T-helper 17 cell (primary cell): ENCODE data around the gene COL20A1. TPM values are rescaled to one million over a fixed set of nuclear protein-coding genes. Genes with fewer than 3 reads are reported as not detected.
"Not testable (repeated sequence)": the region's sequence is repeated elsewhere in the genome, so short reads cannot be mapped to it uniquely, and the experiment has no call there.

Experiments used
- ATAC-seq: fragments of 150-1000 bp; cut with Tn5 transposase; 2 replicates; pipeline ENCODE4 v1.10.0; 2021; ENCODE audit warnings: mild to moderate bottlenecking, moderate library complexity
- DNase-seq, 3 donors: peaks; one replicate each; pipeline versions ENCODE4 v3.0.0 to v3.0.0-alpha.2; 2020 to 2021
- H3K9me3 ChIP-seq: one replicate; pipeline ENCODE4 v1.7.0; 2013; ENCODE audit warnings: low read length, mild to moderate bottlenecking; ENCODE audit not compliant: control insufficient read depth, poor library complexity, severe bottlenecking
- H3K27ac Mint-ChIP-seq: one replicate; pipeline ENCODE4 v1.8.0; 2022; ENCODE audit warnings: mild to moderate bottlenecking, moderate library complexity, mixed read lengths
- H3K27me3 Mint-ChIP-seq: one replicate; pipeline ENCODE4 v1.8.0; 2022; ENCODE audit warnings: mixed read lengths
- H3K36me3 Mint-ChIP-seq: one replicate; pipeline ENCODE4 v1.8.0; 2022; ENCODE audit warnings: low read depth, mixed read lengths
- H3K4me1 Mint-ChIP-seq: one replicate; pipeline ENCODE4 v1.8.0; 2022; ENCODE audit warnings: mild to moderate bottlenecking, mixed read lengths
- H3K4me3 Mint-ChIP-seq: one replicate; pipeline ENCODE4 v1.8.0; 2022; ENCODE audit warnings: mild to moderate bottlenecking, moderate library complexity, mixed read lengths
- total RNA-seq, 4 donors: library from RNA in 2 of 4; stranded (reverse) in 2 of 4; gene quantifications; one replicate each; pipeline ENCODE4 v1.2.3 and lab custom pipeline; 2022 to 2026

COL20A1 gene
- total RNA-seq, 2 donors from 2014 or later: 0.10 TPM; not detected in 1

- Mint-ChIP-seq H3K27ac (no peak overlapping the region), H3K4me3 (no peak overlapping the region), H3K36me3 (no peaks in the 10 kb centered on the region), H3K27me3 (peaks cover 11% of the 10 kb centered on the region), H3K4me1 (no peaks in the 10 kb centered on the region)
- no peak for ATAC-seq
- DNase-seq: no peak
- no peaks in the 10 kb centered on the region for H3K9me3 ChIP-seq
Observed at GRCh38 chr20:63330084-63330760, 37.2 kb downstream of the COL20A1 start.

- no peak overlapping the region for H3K4me3 Mint-ChIP-seq
- no peak overlapping the region for H3K27ac Mint-ChIP-seq
- ATAC-seq: no peak
- H3K4me1 Mint-ChIP-seq: no peaks in the 10 kb centered on the region
- no peaks in the 10 kb centered on the region for H3K36me3 Mint-ChIP-seq
- peaks cover 15% of the 10 kb centered on the region for H3K27me3 Mint-ChIP-seq
- DNase-seq: no peak
- no peaks in the 10 kb centered on the region for H3K9me3 ChIP-seq
Observed at GRCh38 chr20:63330940-63331339, 38.0 kb downstream of the COL20A1 start.

GRCh38 chr20:63331741-63332400 lies 38.9 kb downstream of the COL20A1 start:
- no peak overlapping the region for H3K4me3 Mint-ChIP-seq
- no peak for DNase-seq
- no peak for ATAC-seq
- no peak overlapping the region for H3K27ac Mint-ChIP-seq
- no peaks in the 10 kb centered on the region for H3K36me3 Mint-ChIP-seq
- H3K4me1 Mint-ChIP-seq: no peaks in the 10 kb centered on the region
- H3K9me3 ChIP-seq: no peaks in the 10 kb centered on the region
- peaks cover 20% of the 10 kb centered on the region for H3K27me3 Mint-ChIP-seq

GRCh38 chr20:63332488-63333240 lies 39.7 kb downstream of the COL20A1 start:
- no peak overlapping the region for H3K27ac Mint-ChIP-seq
- H3K36me3 Mint-ChIP-seq: no peaks in the 10 kb centered on the region
- no peak for ATAC-seq
- no peak overlapping the region for H3K4me3 Mint-ChIP-seq
- H3K9me3 ChIP-seq: no peaks in the 10 kb centered on the region
- H3K4me1 Mint-ChIP-seq: no peaks in the 10 kb centered on the region
- DNase-seq: no peak
- peaks cover 26% of the 10 kb centered on the region for H3K27me3 Mint-ChIP-seq

- no peaks in the 10 kb centered on the region for H3K36me3 Mint-ChIP-seq
- H3K27me3 Mint-ChIP-seq: peaks cover 32% of the 10 kb centered on the region
- ATAC-seq (no peak), DNase-seq (no peak)
- H3K9me3 ChIP-seq: no peaks in the 10 kb centered on the region
- H3K4me3 Mint-ChIP-seq: no peak overlapping the region
- no peaks in the 10 kb centered on the region for H3K4me1 Mint-ChIP-seq
- no peak overlapping the region for H3K27ac Mint-ChIP-seq
Observed at GRCh38 chr20:63333241-63333836, 40.4 kb downstream of the COL20A1 start.

GRCh38 chr20:63334356-63334755 lies 41.4 kb downstream of the COL20A1 start:
- Mint-ChIP-seq H3K27ac (no peak overlapping the region), H3K36me3 (no peaks in the 10 kb centered on the region), H3K27me3 (peaks cover 33% of the 10 kb centered on the region), H3K4me1 (no peaks in the 10 kb centered on the region), H3K4me3 (no peak overlapping the region)
- H3K9me3 ChIP-seq: no peaks in the 10 kb centered on the region
- ATAC-seq (no peak), DNase-seq (no peak)

- H3K27ac Mint-ChIP-seq, ATAC-seq, DNase-seq, H3K9me3 ChIP-seq, H3K4me3 Mint-ChIP-seq, H3K4me1 Mint-ChIP-seq, H3K36me3 Mint-ChIP-seq: not testable (repeated sequence)
- H3K27me3 Mint-ChIP-seq: peaks cover 33% of the 10 kb centered on the region
Observed at GRCh38 chr20:63335060-63335459, 42.1 kb downstream of the COL20A1 start.

GRCh38 chr20:63335711-63336110 lies 42.7 kb downstream of the COL20A1 start:
- no peak overlapping the region for H3K27ac Mint-ChIP-seq
- H3K4me1 Mint-ChIP-seq: no peaks in the 10 kb centered on the region
- DNase-seq (no peak), ATAC-seq (no peak)
- no peaks in the 10 kb centered on the region for H3K36me3 Mint-ChIP-seq
- H3K4me3 Mint-ChIP-seq: no peak overlapping the region
- H3K27me3 Mint-ChIP-seq: peaks cover 33% of the 10 kb centered on the region
- no peaks in the 10 kb centered on the region for H3K9me3 ChIP-seq

- H3K4me1 Mint-ChIP-seq: no peaks in the 10 kb centered on the region
- no peaks in the 10 kb centered on the region for H3K9me3 ChIP-seq
- no peaks in the 10 kb centered on the region for H3K36me3 Mint-ChIP-seq
- no peak overlapping the region for H3K27ac Mint-ChIP-seq
- H3K27me3 Mint-ChIP-seq: peaks cover 38% of the 10 kb centered on the region
- no peak overlapping the region for H3K4me3 Mint-ChIP-seq
- ATAC-seq (no peak), DNase-seq (no peak)
Observed at GRCh38 chr20:63336232-63336752, 43.3 kb downstream of the COL20A1 start.

- H3K9me3 ChIP-seq: no peaks in the 10 kb centered on the region
- H3K27me3 Mint-ChIP-seq: peaks cover 51% of the 10 kb centered on the region
- no peak for DNase-seq
- H3K27ac Mint-ChIP-seq: no peak overlapping the region
- no peak for ATAC-seq
- no peaks in the 10 kb centered on the region for H3K4me1 Mint-ChIP-seq
- no peaks in the 10 kb centered on the region for H3K36me3 Mint-ChIP-seq
- H3K4me3 Mint-ChIP-seq: no peak overlapping the region
Observed at GRCh38 chr20:63337786-63338420, 44.9 kb downstream of the COL20A1 start.

GRCh38 chr20:63339154-63340094 lies 46.4 kb downstream of the COL20A1 start:
- DNase-seq, H3K9me3 ChIP-seq, H3K4me1 Mint-ChIP-seq, H3K36me3 Mint-ChIP-seq, H3K4me3 Mint-ChIP-seq, H3K27ac Mint-ChIP-seq, ATAC-seq: not testable (repeated sequence)
- H3K27me3 Mint-ChIP-seq: peaks cover 40% of the 10 kb centered on the region

- not testable (repeated sequence) for DNase-seq, H3K4me3 Mint-ChIP-seq, ATAC-seq, H3K4me1 Mint-ChIP-seq, H3K9me3 ChIP-seq, H3K27ac Mint-ChIP-seq, H3K36me3 Mint-ChIP-seq
- H3K27me3 Mint-ChIP-seq: peaks cover 40% of the 10 kb centered on the region
Observed at GRCh38 chr20:63340158-63340688, 47.2 kb downstream of the COL20A1 start.
